Fibroblast of skin of back (primary cell): Measurements from ENCODE around the gene BLTP2.

Experiments
- DNase-seq: peaks from one replicate; pipeline ENCODE4 v3.0.0-alpha.2; 2013

Gene BLTP2

GRCh38 chr17:28598799-28599310, 46.1 kb downstream of the BLTP2 start, which contains the start of gene SPAG5:
Gene SPAG5, minus strand, starts transcription at chr17:28599025. Its CDS starts 79 bp downstream, at chr17:28598946.
- peak; percentile 92 for DNase-seq

- no peak for DNase-seq
Observed at GRCh38 chr17:28598389-28598788, 46.6 kb downstream of the BLTP2 start.

GRCh38 chr17:28597606-28598383, 47.2 kb downstream of the BLTP2 start:
- no peak for DNase-seq
